Measurements from ENCODE around the gene MARCHF9. TPM values are rescaled to one million over a fixed set of nuclear protein-coding genes. Genes with fewer than 3 reads are reported as not detected.
"Not testable (repeated sequence)": the region's sequence is repeated elsewhere in the genome, so short reads cannot be mapped to it uniquely, and the experiment has no call there.

Gene MARCHF9
- total RNA-seq, 1 donor from 2014 or later = 34.3 TPM

- no peak overlapping the region for H3K4me3 Mint-ChIP-seq (ENCODE audit: low read depth)
Observed at GRCh38 chr12:57769594-57769993, 14.7 kb downstream of the MARCHF9 start.

DNA sequence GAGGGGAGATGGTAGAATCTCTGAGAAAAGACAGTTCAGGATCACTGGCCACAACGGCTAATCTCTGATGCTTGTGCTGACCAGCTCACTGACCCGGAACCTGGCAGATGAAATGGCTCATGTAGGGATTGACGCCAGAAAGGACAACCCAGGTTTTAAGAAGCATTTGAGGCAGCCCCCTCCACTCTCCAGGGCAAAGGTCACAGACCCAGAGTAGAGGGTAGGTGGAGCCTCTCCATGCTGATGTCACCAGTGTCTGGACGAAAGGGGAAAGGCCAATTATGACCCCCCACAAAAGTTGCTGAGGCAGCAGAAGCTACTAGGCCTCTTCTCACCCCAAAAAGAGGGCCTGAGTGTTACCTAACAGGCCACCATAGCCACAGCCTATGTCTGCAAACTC, 15.8 kb downstream of the MARCHF9 start:
- Mint-ChIP-seq H3K4me3 (ENCODE audit: low read depth) (peak overlapping the region; percentile 26), H3K36me3 (ENCODE audit: insufficient read depth) (peaks cover 8% of the 10 kb centered on the region), H3K9me3 (ENCODE audit: low read depth) (no peaks in the 10 kb centered on the region), H3K27me3 (peaks cover 30% of the 10 kb centered on the region), H3K27ac (no peak overlapping the region), H3K4me1 (ENCODE audit: low read depth) (peaks cover 15% of the 10 kb centered on the region)
- DNase-seq (ENCODE audit: low spot score, unreplicated experiment) = no peak
- no peak for TF ChIP-seq CTCF (IDR thresholded peaks at IDR 0.05; ENCODE audit: unreplicated experiment)

More at GRCh38 chr12:57769594-57769993, 14.7 kb downstream of the MARCHF9 start:
- Mint-ChIP-seq H3K27me3 (peaks cover 41% of the 10 kb centered on the region), H3K9me3 (ENCODE audit: low read depth) (no peaks in the 10 kb centered on the region), H3K36me3 (ENCODE audit: insufficient read depth) (peaks cover 6% of the 10 kb centered on the region), H3K4me1 (ENCODE audit: low read depth) (peaks cover 17% of the 10 kb centered on the region), H3K27ac (no peak overlapping the region)
- no peak for TF ChIP-seq CTCF (IDR thresholded peaks at IDR 0.05; ENCODE audit: unreplicated experiment)
- no peak for DNase-seq (ENCODE audit: low spot score, unreplicated experiment)

DNA sequence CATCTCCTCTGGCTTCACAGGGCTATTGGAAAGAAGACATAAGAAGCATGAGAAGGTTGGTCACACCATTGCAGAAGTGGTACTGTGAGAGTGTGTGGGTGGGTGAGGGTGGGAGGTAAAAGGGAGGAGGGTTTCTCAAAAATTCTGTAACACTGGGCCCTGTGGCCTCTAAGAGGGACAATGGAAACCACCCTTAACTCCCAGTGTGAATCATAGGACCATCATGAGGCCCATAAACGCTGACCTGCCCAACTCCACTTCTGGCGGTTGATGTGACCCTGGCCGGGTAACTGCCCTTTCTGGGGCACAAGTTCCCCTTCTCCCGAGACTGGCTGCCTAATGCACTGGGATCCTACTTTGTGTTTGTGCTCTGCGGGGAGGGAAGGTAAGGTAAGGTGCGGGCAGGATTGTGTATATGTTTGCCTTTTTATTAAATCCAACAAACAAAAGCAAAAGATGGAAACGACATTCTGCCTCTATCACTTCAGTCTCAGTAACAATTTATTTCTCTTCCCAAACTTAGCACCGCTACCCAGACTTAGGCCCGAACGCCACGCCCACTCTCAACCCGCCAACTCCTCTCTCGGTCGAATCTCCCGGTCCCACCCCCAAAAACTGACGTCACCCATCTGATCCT, 16.5 kb downstream of the MARCHF9 start:
- H3K4me1 Mint-ChIP-seq (ENCODE audit: low read depth) = peaks cover 13% of the 10 kb centered on the region
- H3K27me3 Mint-ChIP-seq = peaks cover 24% of the 10 kb centered on the region
- H3K27ac Mint-ChIP-seq = peak overlapping the region; percentile 99
- DNase-seq (ENCODE audit: low spot score, unreplicated experiment) = peak; percentile 59
- no peaks in the 10 kb centered on the region for H3K9me3 Mint-ChIP-seq (ENCODE audit: low read depth)
- peaks cover 9% of the 10 kb centered on the region for H3K36me3 Mint-ChIP-seq (ENCODE audit: insufficient read depth)
- H3K4me3 Mint-ChIP-seq (ENCODE audit: low read depth) = peak overlapping the region; percentile 98
- TF ChIP-seq CTCF (IDR thresholded peaks at IDR 0.05; ENCODE audit: unreplicated experiment) = no peak

DNA sequence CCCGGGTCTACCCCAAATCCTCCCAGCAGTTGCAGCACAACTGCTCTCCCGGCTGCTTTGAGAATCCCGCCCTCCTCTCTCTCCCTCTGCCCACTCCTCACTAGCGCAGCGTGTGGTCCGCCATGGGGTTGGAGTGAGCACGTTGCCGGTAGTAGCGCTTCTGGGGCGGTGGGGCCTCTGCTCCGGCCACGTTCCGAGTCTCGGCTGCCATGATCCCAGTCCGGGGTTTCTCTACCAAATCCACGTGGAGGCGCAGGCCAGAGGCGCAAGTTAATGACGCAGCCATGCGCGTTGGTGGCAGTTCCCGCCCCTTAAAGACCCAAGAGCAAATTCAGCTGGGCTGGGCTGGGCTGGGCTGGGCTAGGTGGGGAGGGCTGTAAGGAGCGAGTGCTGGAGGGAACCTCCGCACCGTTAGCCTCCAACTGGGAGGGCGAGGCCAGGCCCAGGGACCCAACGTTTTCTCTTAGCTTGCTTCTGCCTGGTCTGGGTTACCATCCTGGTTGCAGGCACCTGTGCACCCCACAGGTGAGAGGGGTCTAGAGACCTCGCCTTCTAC, 17.0 kb downstream of the MARCHF9 start, which contains the start of gene METTL1:
Gene METTL1, minus strand, starts transcription at position 233 of the 556 bp plus-strand sequence. Its CDS starts 22 bp downstream, at position 211.
- H3K36me3 Mint-ChIP-seq (ENCODE audit: insufficient read depth) = peaks cover 9% of the 10 kb centered on the region
- peaks cover 9% of the 10 kb centered on the region for H3K4me1 Mint-ChIP-seq (ENCODE audit: low read depth)
- H3K27ac Mint-ChIP-seq = peak within 1 kb of the TSS; percentile 99
- H3K4me3 Mint-ChIP-seq (ENCODE audit: low read depth) = peak within 1 kb of the TSS; percentile 98
- DNase-seq (ENCODE audit: low spot score, unreplicated experiment) = peak; percentile 86
- TF ChIP-seq CTCF (IDR thresholded peaks at IDR 0.05; ENCODE audit: unreplicated experiment) = no peak
- no peaks in the 10 kb centered on the region for H3K9me3 Mint-ChIP-seq (ENCODE audit: low read depth)
- H3K27me3 Mint-ChIP-seq = peaks cover 18% of the 10 kb centered on the region

GRCh38 chr12:57772429-57773322, 17.8 kb downstream of the MARCHF9 start, which contains the start of gene EEF1AKMT3:
EEF1AKMT3 (plus strand) TSS chr12:57772614; CDS start chr12:57772725, 111 bp downstream.
- DNase-seq (ENCODE audit: low spot score, unreplicated experiment) = peak; percentile 45
- H3K9me3 Mint-ChIP-seq (ENCODE audit: low read depth) = no peaks in the 10 kb centered on the region
- H3K4me3 Mint-ChIP-seq (ENCODE audit: low read depth) = peak within 1 kb of the TSS; percentile 98
- no peak for TF ChIP-seq CTCF (IDR thresholded peaks at IDR 0.05; ENCODE audit: unreplicated experiment)
- peaks cover 9% of the 10 kb centered on the region for H3K4me1 Mint-ChIP-seq (ENCODE audit: low read depth)
- peaks cover 9% of the 10 kb centered on the region for H3K36me3 Mint-ChIP-seq (ENCODE audit: insufficient read depth)
- H3K27me3 Mint-ChIP-seq = peaks cover 11% of the 10 kb centered on the region
- H3K27ac Mint-ChIP-seq = peak within 1 kb of the TSS; percentile 99

DNA sequence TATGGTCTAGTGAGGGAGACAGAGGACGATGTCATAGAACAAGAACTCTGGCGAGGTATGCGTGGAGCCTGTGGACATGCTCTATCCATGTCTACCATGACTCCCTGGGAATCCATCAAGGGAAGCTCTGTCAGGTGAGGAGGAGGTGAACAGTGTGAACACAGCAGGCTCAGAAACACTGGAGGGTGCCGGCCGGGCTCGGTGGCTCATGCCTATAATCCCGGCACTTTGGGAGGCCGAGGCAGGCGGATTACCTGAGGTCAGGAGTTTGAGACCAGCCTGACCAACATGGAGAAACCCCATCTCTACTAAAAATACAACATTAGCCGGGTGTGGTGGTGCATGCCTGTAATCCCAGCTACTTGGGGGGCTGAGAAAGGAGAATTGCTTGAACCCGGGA, 19.7 kb downstream of the MARCHF9 start:
- H3K4me1 Mint-ChIP-seq (ENCODE audit: low read depth); H3K9me3 Mint-ChIP-seq (ENCODE audit: low read depth); H3K36me3 Mint-ChIP-seq (ENCODE audit: insufficient read depth); DNase-seq (ENCODE audit: low spot score, unreplicated experiment); H3K27me3 Mint-ChIP-seq; H3K4me3 Mint-ChIP-seq (ENCODE audit: low read depth); H3K27ac Mint-ChIP-seq: not testable (repeated sequence)
